Kidney (tissue), 14 donors: ENCODE results near the gene TEX14. TPM values are rescaled to one million over a fixed set of nuclear protein-coding genes. Genes with fewer than 3 reads are reported as not detected.

ENCODE experiments used
- DNase-seq, 5 donors: peaks; one replicate each; pipeline ENCODE4 v3.0.0-alpha.2; 2013 to 2020
- FAIRE-seq: peaks from 2 replicates; lab custom pipeline; 2012; peaks lifted over from hg19 to GRCh38; lab: Jason Lieb, UNC
- H3K27ac ChIP-seq, 2 donors: one replicate each; pipeline ENCODE4 v1.7.0; 2013; ENCODE audit warnings: low read depth in 2 of 2, low read length in 2 of 2, inconsistent platforms in 1 of 2
- H3K27me3 ChIP-seq: one replicate; pipeline ENCODE4 v1.7.1; 2013; ENCODE audit warnings: low read length, inconsistent platforms; ENCODE audit not compliant: control insufficient read depth, insufficient read depth
- H3K36me3 ChIP-seq, 3 donors: one replicate each; pipeline versions ENCODE4 v1.7.0 to v1.7.1; 2013; ENCODE audit warnings: low read length in 3 of 3, control low read depth in 1 of 3, inconsistent platforms in 1 of 3; ENCODE audit not compliant: insufficient read depth in 3 of 3, control insufficient read depth in 2 of 3
- H3K4me1 ChIP-seq, 3 donors: one replicate each; pipeline versions ENCODE4 v1.7.0 to v1.7.1; 2013; ENCODE audit warnings: low read length in 3 of 3, inconsistent platforms in 1 of 3, low read depth in 1 of 3; ENCODE audit not compliant: control insufficient read depth in 2 of 3, insufficient read depth in 2 of 3
- H3K4me3 ChIP-seq, 3 donors: one replicate each; pipeline versions ENCODE4 v1.7.0 to v1.8.1; 2013; ENCODE audit warnings: low read length in 3 of 3, control low read depth in 1 of 3, inconsistent platforms in 1 of 3
- H3K9ac ChIP-seq, 3 donors: one replicate each; pipeline versions ENCODE4 v1.7.0 to v1.7.1; 2013; ENCODE audit warnings: low read length in 3 of 3, control low read depth in 1 of 3, inconsistent platforms in 1 of 3
- H3K9me3 ChIP-seq, 3 donors: one replicate each; pipeline versions ENCODE4 v1.7.0 to v1.7.1; 2013; ENCODE audit warnings: low read length in 3 of 3, control low read depth in 1 of 3, inconsistent platforms in 1 of 3; ENCODE audit not compliant: control insufficient read depth in 2 of 3, insufficient read depth in 1 of 3
- CTCF ChIP-seq: IDR thresholded peaks from 3 replicates; pipeline ENCODE4 v1.5.1; 2012; ENCODE audit warnings: mild to moderate bottlenecking, moderate library complexity, borderline replicate concordance; ENCODE audit not compliant: insufficient read depth; ENCODE audit errors: extremely low read depth
- intact Hi-C: fragments of 100-400 bp; cut with DNase I; formaldehyde crosslinking; loops from one replicate; pipeline ENCODE4 v1.11.1; 2022
- polyA plus RNA-seq: library from polyadenylated mRNA; stranded (reverse); fragments of 350-450 nt; fragmentation: Illumina TruSeq; extraction: RNeasy Lipid Tissue Mini Kit (QIAGEN cat#74804); gene quantifications from one replicate; pipeline ENCODE4 v1.2.3, GENCODE V29; 2014; ENCODE audit warnings: low read depth, low replicate concordance; ENCODE audit not compliant: insufficient read depth
- total RNA-seq: library from RNA; stranded (reverse); fragmentation: NEBNext Ultra II Directional; extraction: Animal tissue kit (Norgen Biotek cat#: 25700); gene quantifications from one replicate; pipeline ENCODE4 v1.2.1, GENCODE V29; 2021
- donor health status: control.
- donor health status: control.
- donor health status: control.
- donor health status: control.
- donor health status: control.
- donor health status: DM: yes; HTN: yes; CAD: no.
- donor health status: Normal renal cell carcinoma (clear cell type).

The TEX14 gene
- total and polyA plus RNA-seq, 2 donors from 2014 or later, result 0.09 to 0.22 TPM

- no peak for FAIRE-seq
These were observed 86.4 kb downstream of the TEX14 start for GRCh38 chr17:58605470-58605869.

GRCh38 chr17:58601976-58602375 lies 89.9 kb downstream of the TEX14 start:
- no peaks in the 10 kb centered on the region for H3K27me3 ChIP-seq
- DNase-seq (no peak), FAIRE-seq (no peak)
- H3K4me1 ChIP-seq, result no peaks in the 10 kb centered on the region
- no peak overlapping the region for H3K4me3 ChIP-seq
- no peaks in the 10 kb centered on the region for H3K9me3 ChIP-seq
- no peak overlapping the region for H3K27ac ChIP-seq
- intact Hi-C loops, result no loop called here
- no peak for TF ChIP-seq CTCF
- H3K9ac ChIP-seq, result no peak overlapping the region
- H3K36me3 ChIP-seq, result no peaks in the 10 kb centered on the region

More at GRCh38 chr17:58605470-58605869, 86.4 kb downstream of the TEX14 start:
- no peaks in the 10 kb centered on the region for H3K9me3 ChIP-seq
- H3K4me1 ChIP-seq, result no peaks in the 10 kb centered on the region
- H3K9ac ChIP-seq, result no peak overlapping the region
- H3K36me3 ChIP-seq, result no peaks in the 10 kb centered on the region
- no peak for TF ChIP-seq CTCF
- no peak overlapping the region for H3K4me3 ChIP-seq
- H3K27me3 ChIP-seq, result no peaks in the 10 kb centered on the region
- no peak overlapping the region for H3K27ac ChIP-seq
- DNase-seq, result no peak
- intact Hi-C loops, result no loop called here

DNA sequence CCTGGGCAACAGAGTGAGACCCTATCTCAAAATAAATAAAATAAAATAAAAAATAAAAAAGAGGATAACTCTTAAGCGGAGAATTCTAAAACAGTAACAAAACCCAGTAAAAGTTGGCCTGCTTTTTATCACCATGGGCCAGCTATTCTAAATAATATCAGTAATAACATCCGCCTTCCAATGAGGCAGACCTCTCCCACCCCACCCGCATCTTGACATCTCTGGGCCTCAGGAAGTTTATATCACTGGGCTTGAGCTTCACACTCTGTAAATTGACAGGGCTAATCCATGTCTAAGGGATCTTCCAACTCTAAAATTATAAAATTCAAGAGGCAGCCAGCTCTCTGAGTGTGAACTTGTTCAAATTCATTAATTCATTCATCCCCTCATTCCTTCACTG lies 94.5 kb downstream of the TEX14 start:
- intact Hi-C loops, result no loop called here

More for the DNA sequence above, 94.5 kb downstream of the TEX14 start:
- no peak for TF ChIP-seq CTCF
- no peaks in the 10 kb centered on the region for H3K4me1 ChIP-seq
- no peaks in the 10 kb centered on the region for H3K9me3 ChIP-seq
- H3K9ac ChIP-seq, result no peak overlapping the region
- DNase-seq (no peak), FAIRE-seq (no peak)
- no peaks in the 10 kb centered on the region for H3K27me3 ChIP-seq
- H3K4me3 ChIP-seq, result no peak overlapping the region
- no peak overlapping the region for H3K27ac ChIP-seq
- no peaks in the 10 kb centered on the region for H3K36me3 ChIP-seq
